CD4-positive, alpha-beta T cell (primary cell): ENCODE measurements around the gene NIPSNAP3A. TPM values are rescaled to one million over a fixed set of nuclear protein-coding genes. Genes with fewer than 3 reads are reported as not detected.

Experiments used
- ATAC-seq: fragments of 200-7000 bp; cut with Tn5 transposase; one replicate; pipeline ENCODE4 v1.10.0; 2022; ENCODE audit warnings: mild to moderate bottlenecking; ENCODE audit not compliant: poor library complexity
- CTCF ChIA-PET: fragments of 350-600 bp; sonication (Branson Sonifier 250); formaldehyde crosslinking; loops from one replicate; lab custom pipeline; 2021; ENCODE audit warnings: antibody characterized with exemption, inconsistent platforms; lab: Charles Lee
- POLR2A ChIA-PET: fragments of 350-600 bp; sonication (Branson Sonifier 250); formaldehyde crosslinking; loops from one replicate; lab custom pipeline; 2021; ENCODE audit warnings: antibody characterized with exemption, inconsistent platforms; lab: Charles Lee
- DNase-seq, 14 experiments: peaks; one replicate each; pipeline ENCODE4 v3.0.0-alpha.2; 2013 to 2020; ENCODE audit warnings: mixed read lengths in 2 of 14
- H3K27ac ChIP-seq, 2 donors: one replicate each; pipeline versions ENCODE4 v1.5.1 to v1.7.0; 2013; ENCODE audit warnings: low read length in 2 of 2, low read depth in 1 of 2, mild to moderate bottlenecking in 1 of 2
- H3K27me3 ChIP-seq, 2 experiments: 1 replicate in 1 of 2; 2 replicates in 1 of 2; pipeline versions ENCODE4 v1.6.1 to v1.7.0; 2013; ENCODE audit warnings: low read length in 2 of 2, control low read depth in 1 of 2, mild to moderate bottlenecking in 1 of 2, moderate library complexity in 1 of 2; ENCODE audit not compliant: insufficient read depth in 2 of 2, control insufficient read depth in 1 of 2
- H3K36me3 ChIP-seq: one replicate; pipeline ENCODE4 v1.6.1; 2013; ENCODE audit warnings: low read length, control low read depth; ENCODE audit not compliant: insufficient read depth
- H3K4me1 ChIP-seq: one replicate; pipeline ENCODE4 v1.6.1; 2013; ENCODE audit warnings: low read length, control low read depth; ENCODE audit not compliant: insufficient read depth
- H3K4me3 ChIP-seq: one replicate; pipeline ENCODE4 v1.5.1; 2013; ENCODE audit warnings: mild to moderate bottlenecking, low read length, moderate library complexity
- H3K9me3 ChIP-seq, 2 experiments: 1 replicate in 1 of 2; 2 replicates in 1 of 2; pipeline versions ENCODE4 v1.6.1 to v1.7.0; 2013; ENCODE audit warnings: low read length in 2 of 2, mild to moderate bottlenecking in 2 of 2, control low read depth in 1 of 2, moderate library complexity in 1 of 2; ENCODE audit not compliant: control insufficient read depth in 1 of 2, insufficient read depth in 1 of 2
- H3K27ac Mint-ChIP-seq: one replicate; pipeline ENCODE4 v1.8.0; 2020; ENCODE audit warnings: mixed read lengths
- H3K27me3 Mint-ChIP-seq: one replicate; pipeline ENCODE4 v1.8.0; 2021; ENCODE audit warnings: mixed read lengths
- H3K36me3 Mint-ChIP-seq: one replicate; pipeline ENCODE4 v1.8.0; 2021; ENCODE audit warnings: low read depth, mixed read lengths
- H3K4me1 Mint-ChIP-seq: one replicate; pipeline ENCODE4 v1.8.0; 2021; ENCODE audit warnings: low read depth, mixed read lengths
- H3K4me3 Mint-ChIP-seq: one replicate; pipeline ENCODE4 v1.8.0; 2020; ENCODE audit warnings: mild to moderate bottlenecking, mixed read lengths
- H3K9me3 Mint-ChIP-seq: one replicate; pipeline ENCODE4 v1.8.0; 2020; ENCODE audit warnings: mixed read lengths
- intact Hi-C, 2 experiments: fragments of 100-400 bp; cut with DNase I in 1 of 2; cut with micrococcal nuclease in 1 of 2; formaldehyde crosslinking; loops; one replicate each; pipeline versions ENCODE4 v1.15.1 to v1.9.0; 2023 to 2025; cut with DNase I, micrococcal nuclease
- total RNA-seq, 174 experiments: library from RNA in 2 of 174; stranded (reverse) in 2 of 174; gene quantifications; one replicate each; pipeline ENCODE4 v1.2.3 and lab custom pipeline; 2021 to 2026
- TF ChIP-seq, protein P1 (sequence below): fragments of 200-600 bp; IDR thresholded peaks from one replicate; pipeline ENCODE4 v1.8.0; 2022; ENCODE audit warnings: antibody characterized with exemption, mild to moderate bottlenecking

NIPSNAP3A gene
- total RNA-seq, 2 experiments from 2014 or later = 9.0 to 10.6 TPM

DNA sequence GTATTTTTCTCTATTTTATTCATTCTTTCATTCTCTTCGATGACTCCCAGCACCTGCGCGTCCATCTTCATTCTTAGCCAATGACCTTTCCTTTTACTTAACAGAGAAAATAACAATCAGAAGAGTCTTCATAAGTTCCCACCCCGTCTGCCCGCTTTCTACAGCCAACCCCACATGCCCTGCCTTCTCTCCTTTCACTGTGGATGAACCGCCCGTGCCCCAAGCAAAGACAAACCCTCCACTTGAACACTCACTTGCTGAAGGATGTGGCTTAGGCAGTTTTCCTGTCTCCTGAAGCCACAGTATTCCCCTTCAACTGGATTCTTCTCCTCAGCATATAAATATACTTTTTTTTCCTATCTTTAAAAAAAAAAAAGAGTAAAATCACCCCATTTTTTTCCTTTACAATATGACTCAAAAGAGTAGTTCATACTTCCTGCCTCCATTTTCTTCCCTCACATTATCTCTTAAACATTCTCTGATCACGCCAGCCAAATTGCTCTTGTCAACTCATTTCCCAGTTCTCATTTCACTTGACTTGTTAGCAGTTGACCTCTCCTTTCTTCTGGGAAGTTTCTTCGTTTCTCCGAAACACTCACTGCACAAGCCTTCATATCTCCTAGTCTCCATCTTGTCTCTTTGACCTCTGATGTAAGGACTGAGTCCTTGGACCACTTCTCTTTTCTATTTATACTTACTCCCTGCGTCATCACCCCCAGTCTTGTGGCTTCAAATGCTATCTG is 27.5 kb downstream of the NIPSNAP3A start:
- Histone ChIP-seq H3K36me3 (no peaks in the 10 kb centered on the region), H3K4me1 (no peaks in the 10 kb centered on the region), H3K4me3 (no peak overlapping the region), H3K9me3 (no peaks in the 10 kb centered on the region), H3K27me3 (no peaks in the 10 kb centered on the region), H3K27ac (no peak overlapping the region)
- CTCF ChIA-PET = no interaction called here
- Mint-ChIP-seq H3K27ac (no peak overlapping the region), H3K27me3 (no peaks in the 10 kb centered on the region), H3K36me3 (no peaks in the 10 kb centered on the region), H3K9me3 (no peaks in the 10 kb centered on the region), H3K4me3 (no peak overlapping the region), H3K4me1 (no peaks in the 10 kb centered on the region)
- peak in 2 of 14 experiments; percentile 48 to 49 for DNase-seq
- POLR2A ChIA-PET = no interaction called here
- TF ChIP-seq, protein P1, sequence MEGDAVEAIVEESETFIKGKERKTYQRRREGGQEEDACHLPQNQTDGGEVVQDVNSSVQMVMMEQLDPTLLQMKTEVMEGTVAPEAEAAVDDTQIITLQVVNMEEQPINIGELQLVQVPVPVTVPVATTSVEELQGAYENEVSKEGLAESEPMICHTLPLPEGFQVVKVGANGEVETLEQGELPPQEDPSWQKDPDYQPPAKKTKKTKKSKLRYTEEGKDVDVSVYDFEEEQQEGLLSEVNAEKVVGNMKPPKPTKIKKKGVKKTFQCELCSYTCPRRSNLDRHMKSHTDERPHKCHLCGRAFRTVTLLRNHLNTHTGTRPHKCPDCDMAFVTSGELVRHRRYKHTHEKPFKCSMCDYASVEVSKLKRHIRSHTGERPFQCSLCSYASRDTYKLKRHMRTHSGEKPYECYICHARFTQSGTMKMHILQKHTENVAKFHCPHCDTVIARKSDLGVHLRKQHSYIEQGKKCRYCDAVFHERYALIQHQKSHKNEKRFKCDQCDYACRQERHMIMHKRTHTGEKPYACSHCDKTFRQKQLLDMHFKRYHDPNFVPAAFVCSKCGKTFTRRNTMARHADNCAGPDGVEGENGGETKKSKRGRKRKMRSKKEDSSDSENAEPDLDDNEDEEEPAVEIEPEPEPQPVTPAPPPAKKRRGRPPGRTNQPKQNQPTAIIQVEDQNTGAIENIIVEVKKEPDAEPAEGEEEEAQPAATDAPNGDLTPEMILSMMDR = no peak
- no peak for ATAC-seq
- intact Hi-C loops = no loop called here

- no peaks in the 10 kb centered on the region for H3K9me3 ChIP-seq
- TF ChIP-seq, protein P1 = no peak
- POLR2A ChIA-PET = no interaction called here
- Mint-ChIP-seq H3K27ac (no peak overlapping the region), H3K4me1 (no peaks in the 10 kb centered on the region), H3K27me3 (no peaks in the 10 kb centered on the region), H3K9me3 (no peaks in the 10 kb centered on the region), H3K36me3 (no peaks in the 10 kb centered on the region), H3K4me3 (no peak overlapping the region)
- DNase-seq (no peak), ATAC-seq (no peak)
- H3K4me1 ChIP-seq = no peaks in the 10 kb centered on the region
- no peaks in the 10 kb centered on the region for H3K36me3 ChIP-seq
- H3K27ac ChIP-seq = no peak overlapping the region
- intact Hi-C loops = no loop called here
- CTCF ChIA-PET = no interaction called here
- H3K27me3 ChIP-seq = no peaks in the 10 kb centered on the region
- no peak overlapping the region for H3K4me3 ChIP-seq
Measured at GRCh38 chr9:104775574-104775936, 28.1 kb downstream of the NIPSNAP3A start.

- no peak overlapping the region for H3K4me3 Mint-ChIP-seq
- no peaks in the 10 kb centered on the region for H3K9me3 ChIP-seq
- intact Hi-C loops = no loop called here
- DNase-seq (no peak), ATAC-seq (no peak)
- H3K36me3 ChIP-seq = no peaks in the 10 kb centered on the region
- H3K27ac ChIP-seq = no peak overlapping the region
- H3K27me3 Mint-ChIP-seq = no peaks in the 10 kb centered on the region
- H3K36me3 Mint-ChIP-seq = no peaks in the 10 kb centered on the region
- ChIA-PET POLR2A (no interaction called here), CTCF (no interaction called here)
- H3K27ac Mint-ChIP-seq = no peak overlapping the region
- TF ChIP-seq, protein P1 = no peak
- H3K4me3 ChIP-seq = no peak overlapping the region
- H3K9me3 Mint-ChIP-seq = no peaks in the 10 kb centered on the region
- no peaks in the 10 kb centered on the region for H3K27me3 ChIP-seq
- no peaks in the 10 kb centered on the region for H3K4me1 ChIP-seq
- no peaks in the 10 kb centered on the region for H3K4me1 Mint-ChIP-seq
Measured at GRCh38 chr9:104775976-104776375, 28.5 kb downstream of the NIPSNAP3A start.
